Measurements from ENCODE around the gene ART1. TPM values are rescaled to one million over a fixed set of nuclear protein-coding genes. Genes with fewer than 3 reads are reported as not detected.

Gene ART1
- total RNA-seq, 1 donor from 2014 or later = not detected

DNA sequence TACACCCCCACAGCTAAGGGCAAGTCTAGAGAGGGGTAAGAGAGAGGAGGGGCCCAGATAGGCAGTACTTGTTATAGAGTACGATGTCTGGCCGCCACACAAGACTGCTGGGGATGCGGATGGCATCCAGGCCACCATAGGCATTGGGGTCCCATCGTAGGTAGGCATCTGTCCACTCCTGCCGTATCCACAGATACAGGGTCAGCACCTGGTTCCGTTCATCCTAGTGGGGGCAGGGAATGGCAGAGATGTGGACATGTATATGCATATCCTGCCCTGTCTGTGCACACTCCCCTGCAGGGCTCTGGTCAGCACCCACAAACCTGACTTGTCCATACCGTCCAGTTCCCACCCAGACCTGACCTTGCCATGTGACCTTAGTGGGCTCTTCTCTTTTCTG lies 24.2 kb downstream of the ART1 start:
- no peak for TF ChIP-seq CTCF (IDR thresholded peaks at IDR 0.05)
- ChIA-PET CTCF (no interaction called here), POLR2A (no interaction called here)
- Mint-ChIP-seq H3K27ac (no peak overlapping the region), H3K36me3 (ENCODE audit: low read depth) (peaks cover 92% of the 10 kb centered on the region), H3K4me3 (no peak overlapping the region), H3K27me3 (no peaks in the 10 kb centered on the region), H3K4me1 (no peaks in the 10 kb centered on the region), H3K9me3 (no peaks in the 10 kb centered on the region)
- intact Hi-C loops (cut with micrococcal nuclease) = no loop called here
- DNase-seq (no peak), ATAC-seq (ENCODE audit: low read depth) (no peak)

- ATAC-seq (ENCODE audit: low read depth) = no peak
- Mint-ChIP-seq H3K36me3 (ENCODE audit: low read depth) (peaks cover 94% of the 10 kb centered on the region), H3K4me3 (no peak overlapping the region), H3K4me1 (no peaks in the 10 kb centered on the region), H3K27ac (no peak overlapping the region), H3K9me3 (no peaks in the 10 kb centered on the region), H3K27me3 (no peaks in the 10 kb centered on the region)
- CTCF ChIA-PET = no interaction called here
- intact Hi-C loops (cut with micrococcal nuclease) = no loop called here
- no peak for TF ChIP-seq CTCF (IDR thresholded peaks at IDR 0.05)
- POLR2A ChIA-PET = no interaction called here
- no peak for DNase-seq
These were observed 24.8 kb downstream of the ART1 start for GRCh38 chr11:3669742-3670183.

- Mint-ChIP-seq H3K4me1 (no peaks in the 10 kb centered on the region), H3K9me3 (no peaks in the 10 kb centered on the region), H3K27ac (peak within 1 kb of the TSS; percentile 53), H3K36me3 (ENCODE audit: low read depth) (peaks cover 93% of the 10 kb centered on the region), H3K27me3 (no peaks in the 10 kb centered on the region), H3K4me3 (no peak within 1 kb of the TSS)
- CTCF ChIA-PET = no interaction called here
- intact Hi-C loops (cut with micrococcal nuclease) = no loop called here
- TF ChIP-seq CTCF (IDR thresholded peaks at IDR 0.05) = no peak
- DNase-seq = no peak
- POLR2A ChIA-PET = no interaction called here
- ATAC-seq (ENCODE audit: low read depth) = no peak
These were observed 26.7 kb downstream of the ART1 start, which contains the start of gene CHRNA10 for GRCh38 chr11:3671334-3672254. Gene CHRNA10 (minus strand): TSS chr11:3671384. CDS start chr11:3671312, 72 bp downstream.

- CTCF ChIA-PET = no interaction called here
- ATAC-seq (ENCODE audit: low read depth) = no peak
- intact Hi-C loops (cut with micrococcal nuclease) = no loop called here
- POLR2A ChIA-PET = no interaction called here
- Mint-ChIP-seq H3K9me3 (no peaks in the 10 kb centered on the region), H3K36me3 (ENCODE audit: low read depth) (peaks cover 96% of the 10 kb centered on the region), H3K27me3 (no peaks in the 10 kb centered on the region), H3K4me3 (no peak overlapping the region), H3K4me1 (no peaks in the 10 kb centered on the region), H3K27ac (no peak overlapping the region)
- DNase-seq = no peak
- TF ChIP-seq CTCF (IDR thresholded peaks at IDR 0.05) = no peak
These were observed 29.3 kb downstream of the ART1 start for GRCh38 chr11:3674189-3674588.

DNA sequence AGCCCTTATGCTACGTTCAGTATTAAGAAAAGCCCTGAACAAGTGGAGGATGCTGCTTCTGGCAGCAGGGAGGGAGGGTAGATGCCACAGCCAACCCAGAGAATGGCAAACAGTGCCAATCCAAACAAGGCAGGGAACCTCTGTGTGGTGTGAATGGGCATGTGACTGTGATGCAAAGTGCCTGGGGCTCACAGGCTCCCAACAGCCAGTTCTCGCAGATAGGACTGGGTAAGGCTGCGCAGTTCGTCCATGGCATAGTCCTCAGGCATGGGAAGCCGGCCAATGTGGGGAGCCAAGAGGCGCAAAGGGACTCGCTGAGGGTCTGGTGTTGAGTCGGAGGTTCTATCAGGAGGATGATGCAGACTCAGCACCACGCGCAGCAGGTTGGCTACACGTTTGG lies 31.0 kb downstream of the ART1 start:
- Mint-ChIP-seq H3K27me3 (no peaks in the 10 kb centered on the region), H3K36me3 (ENCODE audit: low read depth) (peaks cover 95% of the 10 kb centered on the region), H3K4me3 (no peak overlapping the region), H3K4me1 (no peaks in the 10 kb centered on the region), H3K27ac (no peak overlapping the region), H3K9me3 (no peaks in the 10 kb centered on the region)
- POLR2A ChIA-PET = no interaction called here
- intact Hi-C loops (cut with micrococcal nuclease) = no loop called here
- TF ChIP-seq CTCF (IDR thresholded peaks at IDR 0.05) = no peak
- CTCF ChIA-PET = no interaction called here
- DNase-seq (no peak), ATAC-seq (ENCODE audit: low read depth) (no peak)

All from activated B cell treated with CpG ODN at 0.5 μM for 24 hours (primary cell).